Activated CD4-positive, alpha-beta memory T cell treated with anti-CD3 and anti-CD28 coated beads for 36 hours (primary cell): Measurements from ENCODE around the gene RASGRP3. TPM values are rescaled to one million over a fixed set of nuclear protein-coding genes. Genes with fewer than 3 reads are reported as not detected.

Experiments
- CTCF ChIA-PET: fragments of 350-600 bp; sonication (Branson Sonifier 250); formaldehyde crosslinking; loops from one replicate; lab custom pipeline; 2021; ENCODE audit warnings: antibody characterized with exemption, inconsistent platforms; lab: Charles Lee
- POLR2A ChIA-PET: fragments of 350-600 bp; sonication (Branson Sonifier 250); formaldehyde crosslinking; loops from one replicate; lab custom pipeline; 2021; ENCODE audit warnings: antibody characterized with exemption; lab: Charles Lee
- DNase-seq: peaks from one replicate; pipeline ENCODE4 v3.0.0-alpha.2; 2020
- H3K27ac Mint-ChIP-seq: one replicate; pipeline ENCODE4 v1.8.0; 2021; ENCODE audit warnings: mixed read lengths
- H3K27me3 Mint-ChIP-seq: one replicate; pipeline ENCODE4 v1.8.0; 2021; ENCODE audit warnings: mixed read lengths
- H3K36me3 Mint-ChIP-seq: one replicate; pipeline ENCODE4 v1.8.0; 2021; ENCODE audit warnings: mixed read lengths
- H3K4me1 Mint-ChIP-seq: one replicate; pipeline ENCODE4 v1.8.0; 2021; ENCODE audit warnings: low read depth, mixed read lengths
- H3K4me3 Mint-ChIP-seq: one replicate; pipeline ENCODE4 v1.8.0; 2021; ENCODE audit warnings: mild to moderate bottlenecking, mixed read lengths
- H3K9me3 Mint-ChIP-seq: one replicate; pipeline ENCODE4 v1.8.0; 2021; ENCODE audit warnings: mixed read lengths
- intact Hi-C: fragments of 100-400 bp; cut with micrococcal nuclease; formaldehyde crosslinking; loops from one replicate; pipeline ENCODE4 v1.15.1; 2023
- total RNA-seq, 2 experiments: library from RNA; stranded (reverse); gene quantifications; one replicate each; pipeline ENCODE4 v1.2.3, GENCODE V29; 2021

The RASGRP3 gene
- total RNA-seq, 2 experiments from 2014 or later: 1.2 to 1.9 TPM

DNA sequence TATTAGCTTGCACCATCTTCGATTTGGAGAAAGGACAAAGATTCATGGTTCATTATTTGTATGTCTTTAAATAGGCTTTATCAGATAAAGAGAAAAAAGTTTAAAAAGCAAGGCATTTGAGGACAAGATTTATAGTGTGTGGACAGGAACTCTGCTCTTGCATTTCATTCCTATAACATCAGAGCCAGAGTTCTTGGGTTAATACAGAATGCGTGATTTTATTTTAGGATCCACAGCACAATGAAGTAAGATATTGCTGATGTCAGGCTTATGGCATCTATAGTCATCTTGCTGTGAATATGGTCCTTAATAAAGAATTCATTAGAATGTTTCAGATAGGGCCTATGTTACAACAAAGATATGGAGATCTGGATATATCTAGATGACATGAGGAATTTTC lies 19.7 kb downstream of the RASGRP3 start:
- DNase-seq: no peak
- Mint-ChIP-seq H3K4me1 (peaks cover 34% of the 10 kb centered on the region), H3K9me3 (no peaks in the 10 kb centered on the region), H3K27ac (no peak overlapping the region), H3K36me3 (no peaks in the 10 kb centered on the region), H3K27me3 (no peaks in the 10 kb centered on the region), H3K4me3 (no peak overlapping the region)
- intact Hi-C loops: no loop called here
- POLR2A ChIA-PET: no interaction called here
- CTCF ChIA-PET: interaction anchor here (0.8 to 1.4 kb wide), 2 partner anchors 8 to 87 kb away, joined by 3 to 10 read pairs; no protein-coding TSS in a partner anchor

DNA sequence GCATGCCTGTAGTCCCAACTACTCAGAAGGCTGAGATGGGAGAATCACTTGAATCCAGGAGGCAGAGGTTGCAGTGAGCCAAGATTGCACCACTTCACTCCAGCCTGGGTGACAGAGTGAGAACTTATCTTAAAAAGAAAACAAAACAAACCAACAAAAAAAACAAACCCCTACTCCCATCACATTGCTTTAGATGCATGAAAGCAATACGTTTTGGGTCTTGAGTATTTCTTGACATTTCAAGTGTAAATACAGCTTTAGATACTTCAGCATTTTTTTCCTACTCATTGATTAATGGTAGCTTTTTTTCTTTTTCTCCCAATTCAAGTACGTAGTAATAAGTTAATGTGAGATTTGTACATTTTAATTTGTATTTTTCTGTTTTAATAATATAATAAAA lies 20.3 kb downstream of the RASGRP3 start:
- Mint-ChIP-seq H3K36me3 (no peaks in the 10 kb centered on the region), H3K4me1 (peaks cover 34% of the 10 kb centered on the region), H3K27ac (no peak overlapping the region), H3K9me3 (no peaks in the 10 kb centered on the region), H3K4me3 (no peak overlapping the region), H3K27me3 (no peaks in the 10 kb centered on the region)
- intact Hi-C loops: loop anchor here (1.0 kb wide), 3 partner anchors 8 to 19 kb away; no protein-coding TSS in a partner anchor
- ChIA-PET POLR2A (interaction anchor here (0.9 to 1.0 kb wide), 5 partner anchors 9 to 102 kb away, joined by 3 to 5 read pairs (median 3); partner anchors contain the start of gene FAM98A), CTCF (interaction anchor here (0.9 to 2.3 kb wide), 3 partner anchors 9 to 86 kb away, joined by 3 to 11 read pairs (median 10); partner anchors contain the start of gene RASGRP3)
- no peak for DNase-seq

DNA sequence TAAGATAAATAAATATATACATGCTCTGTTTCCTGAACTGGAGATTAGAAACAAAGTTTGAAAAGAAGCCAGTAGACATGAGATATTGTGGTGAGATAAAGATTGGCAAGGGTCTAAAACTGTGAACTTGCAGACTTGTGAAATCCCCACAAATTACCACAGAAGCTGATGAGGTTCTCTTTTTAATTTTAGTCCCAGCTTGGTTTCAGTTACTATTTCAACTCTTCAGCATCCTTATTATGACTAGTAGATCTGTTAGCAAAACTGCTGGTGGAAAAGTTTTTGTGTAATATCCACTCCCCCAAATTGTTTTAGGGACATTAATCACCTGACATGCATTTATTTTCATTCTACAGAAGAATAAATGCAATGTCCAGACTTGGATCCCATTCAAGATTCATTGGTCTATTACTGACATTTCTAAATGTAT lies 20.8 kb downstream of the RASGRP3 start:
- ChIA-PET POLR2A (interaction anchor here (0.9 to 1.0 kb wide), 5 partner anchors 9 to 102 kb away, joined by 3 to 5 read pairs (median 3); partner anchors contain the start of gene FAM98A), CTCF (interaction anchor here (0.9 to 2.3 kb wide), 3 partner anchors 9 to 86 kb away, joined by 3 to 11 read pairs (median 10); partner anchors contain the start of gene RASGRP3)
- Mint-ChIP-seq H3K27me3 (no peaks in the 10 kb centered on the region), H3K36me3 (no peaks in the 10 kb centered on the region), H3K9me3 (no peaks in the 10 kb centered on the region), H3K4me3 (no peak overlapping the region), H3K27ac (no peak overlapping the region), H3K4me1 (peaks cover 34% of the 10 kb centered on the region)
- no peak for DNase-seq
- intact Hi-C loops: loop anchor here (1.0 kb wide), 3 partner anchors 9 to 20 kb away; no protein-coding TSS in a partner anchor

DNA sequence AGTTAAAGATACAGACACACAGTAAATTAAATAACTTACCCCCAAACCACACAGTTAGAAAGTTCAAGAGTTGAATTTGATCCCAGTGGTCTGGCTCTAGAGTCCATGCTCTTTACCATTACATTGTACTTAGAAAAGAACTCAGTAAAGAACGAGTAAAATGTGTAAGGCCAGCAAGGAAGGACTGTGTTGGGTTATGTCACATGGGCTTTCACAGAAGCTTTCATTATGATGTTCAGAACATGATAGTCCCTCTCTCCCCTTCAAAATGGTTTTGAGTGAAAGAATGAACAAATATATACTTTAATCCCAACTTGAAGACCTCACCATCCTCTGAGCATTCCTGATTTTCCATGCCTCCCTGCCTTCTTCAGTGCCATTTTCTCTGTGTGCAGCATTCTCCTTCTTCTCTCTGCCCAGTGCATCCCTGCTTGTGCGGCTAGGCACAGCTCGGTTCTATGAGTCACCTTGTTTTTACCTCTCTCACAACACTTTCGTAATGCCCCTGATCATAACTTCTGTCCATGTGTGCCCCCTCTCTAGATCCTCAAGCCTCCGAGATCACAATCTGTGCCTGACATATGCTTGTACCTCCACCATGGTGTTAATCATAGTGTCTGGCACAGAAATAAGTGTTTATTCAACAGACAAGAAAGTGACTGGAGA lies 22.0 kb downstream of the RASGRP3 start:
- no peak overlapping the region for H3K27ac Mint-ChIP-seq
- peaks cover 34% of the 10 kb centered on the region for H3K4me1 Mint-ChIP-seq
- no peaks in the 10 kb centered on the region for H3K27me3 Mint-ChIP-seq
- intact Hi-C loops: no loop called here
- H3K9me3 Mint-ChIP-seq: no peaks in the 10 kb centered on the region
- POLR2A ChIA-PET: no interaction called here
- H3K36me3 Mint-ChIP-seq: no peaks in the 10 kb centered on the region
- no peak for DNase-seq
- CTCF ChIA-PET: interaction anchor here (2.3 kb wide), 1 partner anchor 22 kb away, joined by 11 read pairs; the partner anchor contains the start of gene RASGRP3
- H3K4me3 Mint-ChIP-seq: no peak overlapping the region

DNA sequence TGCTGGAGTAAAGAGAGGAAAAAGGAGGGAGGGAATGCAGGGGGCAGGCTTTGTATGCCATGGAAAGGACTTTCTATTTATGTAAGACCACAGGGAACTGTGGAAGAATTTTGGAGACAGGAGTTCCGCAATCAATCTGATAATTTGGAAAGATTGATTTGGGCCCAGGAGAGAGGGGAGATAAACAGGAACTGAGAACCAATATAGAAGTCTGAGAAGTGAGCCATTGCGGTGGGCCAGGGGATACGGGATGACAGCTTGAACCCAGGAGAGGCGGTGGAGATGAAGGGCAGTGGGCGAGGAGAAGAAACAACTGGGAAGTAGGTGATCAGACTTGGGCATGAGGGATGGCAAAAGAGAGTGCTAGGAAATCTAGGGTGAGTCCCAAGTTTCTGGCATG lies 23.7 kb downstream of the RASGRP3 start:
- Mint-ChIP-seq H3K27me3 (no peaks in the 10 kb centered on the region), H3K4me1 (peaks cover 21% of the 10 kb centered on the region), H3K36me3 (no peaks in the 10 kb centered on the region), H3K27ac (no peak overlapping the region), H3K9me3 (no peaks in the 10 kb centered on the region), H3K4me3 (no peak overlapping the region)
- no peak for DNase-seq
- CTCF ChIA-PET: no interaction called here
- intact Hi-C loops: no loop called here
- POLR2A ChIA-PET: no interaction called here

DNA sequence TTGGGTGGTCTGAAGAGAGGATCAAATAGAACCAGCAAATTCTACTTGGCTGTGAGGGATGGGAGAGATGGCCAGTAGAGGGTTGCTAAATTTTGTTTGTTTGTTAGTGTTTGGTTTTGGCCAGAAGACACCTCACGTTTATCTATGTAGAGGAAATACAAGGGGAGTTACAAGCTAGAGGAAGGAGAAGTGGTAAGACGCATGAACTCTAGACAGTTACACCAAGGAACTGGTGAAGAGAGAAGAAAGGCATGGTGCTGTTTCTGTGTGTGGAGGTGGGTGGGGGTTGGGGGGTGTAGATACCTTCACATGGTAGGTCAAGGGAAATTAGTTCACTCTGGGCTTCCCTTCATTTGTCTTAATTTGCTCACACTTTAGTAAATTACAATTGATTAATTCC lies 25.6 kb downstream of the RASGRP3 start:
- no peak overlapping the region for H3K27ac Mint-ChIP-seq
- POLR2A ChIA-PET: no interaction called here
- H3K4me1 Mint-ChIP-seq: peaks cover 13% of the 10 kb centered on the region
- intact Hi-C loops: no loop called here
- H3K9me3 Mint-ChIP-seq: no peaks in the 10 kb centered on the region
- DNase-seq: no peak
- H3K36me3 Mint-ChIP-seq: no peaks in the 10 kb centered on the region
- H3K4me3 Mint-ChIP-seq: no peak overlapping the region
- CTCF ChIA-PET: interaction anchor here (0.8 to 1.0 kb wide), 2 partner anchors 26 to 81 kb away, joined by 3 to 4 read pairs; no protein-coding TSS in a partner anchor
- H3K27me3 Mint-ChIP-seq: no peaks in the 10 kb centered on the region

DNA sequence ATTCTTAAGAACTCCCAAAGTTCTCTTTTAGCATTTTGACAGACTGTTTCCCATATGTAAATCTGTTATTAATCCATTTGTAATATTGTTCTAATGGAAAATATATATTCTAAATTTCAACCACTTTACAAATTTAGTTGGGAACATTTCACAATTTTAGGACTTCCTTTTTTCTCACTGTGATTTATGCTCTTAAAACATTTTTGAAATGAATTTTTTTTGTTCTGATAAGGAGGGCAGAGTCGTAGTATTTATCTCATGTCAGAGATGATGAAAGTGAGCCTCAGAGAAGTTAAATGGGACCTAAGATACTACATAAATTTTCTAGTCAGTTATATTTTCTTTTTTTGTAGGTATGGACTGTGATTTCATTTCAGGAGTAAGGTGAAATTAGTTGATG lies 26.6 kb downstream of the RASGRP3 start:
- intact Hi-C loops: no loop called here
- Mint-ChIP-seq H3K36me3 (no peaks in the 10 kb centered on the region), H3K27ac (no peak overlapping the region), H3K9me3 (no peaks in the 10 kb centered on the region), H3K4me3 (no peak overlapping the region), H3K4me1 (peaks cover 5% of the 10 kb centered on the region), H3K27me3 (no peaks in the 10 kb centered on the region)
- DNase-seq: no peak
- ChIA-PET POLR2A (no interaction called here), CTCF (interaction anchor here (0.7 to 1.9 kb wide), 2 partner anchors 26 to 27 kb away, joined by 3 to 5 read pairs; no protein-coding TSS in a partner anchor)

DNA sequence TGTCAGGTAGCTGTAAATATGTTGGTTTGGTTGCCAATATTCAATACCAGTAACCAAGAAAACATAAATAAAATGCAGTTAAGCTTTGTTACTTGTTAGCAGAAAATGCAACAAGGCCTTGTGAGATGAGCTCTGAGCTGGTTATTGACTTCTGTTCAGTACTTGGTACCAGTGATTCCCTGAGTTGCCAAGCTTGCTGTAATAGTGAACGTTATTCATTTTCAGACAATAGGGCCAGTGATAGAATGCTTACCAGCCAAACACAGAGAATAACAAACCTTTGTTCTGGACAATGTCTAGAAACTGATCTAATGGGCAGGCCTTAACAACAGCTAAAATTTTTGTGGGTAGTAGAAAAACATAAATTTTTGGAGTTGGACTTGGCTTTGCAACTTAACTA lies 29.5 kb downstream of the RASGRP3 start:
- H3K4me3 Mint-ChIP-seq: no peak overlapping the region
- intact Hi-C loops: no loop called here
- no peak for DNase-seq
- ChIA-PET POLR2A (no interaction called here), CTCF (no interaction called here)
- no peak overlapping the region for H3K27ac Mint-ChIP-seq
- no peaks in the 10 kb centered on the region for H3K36me3 Mint-ChIP-seq
- no peaks in the 10 kb centered on the region for H3K27me3 Mint-ChIP-seq
- no peaks in the 10 kb centered on the region for H3K9me3 Mint-ChIP-seq
- H3K4me1 Mint-ChIP-seq: no peaks in the 10 kb centered on the region

DNA sequence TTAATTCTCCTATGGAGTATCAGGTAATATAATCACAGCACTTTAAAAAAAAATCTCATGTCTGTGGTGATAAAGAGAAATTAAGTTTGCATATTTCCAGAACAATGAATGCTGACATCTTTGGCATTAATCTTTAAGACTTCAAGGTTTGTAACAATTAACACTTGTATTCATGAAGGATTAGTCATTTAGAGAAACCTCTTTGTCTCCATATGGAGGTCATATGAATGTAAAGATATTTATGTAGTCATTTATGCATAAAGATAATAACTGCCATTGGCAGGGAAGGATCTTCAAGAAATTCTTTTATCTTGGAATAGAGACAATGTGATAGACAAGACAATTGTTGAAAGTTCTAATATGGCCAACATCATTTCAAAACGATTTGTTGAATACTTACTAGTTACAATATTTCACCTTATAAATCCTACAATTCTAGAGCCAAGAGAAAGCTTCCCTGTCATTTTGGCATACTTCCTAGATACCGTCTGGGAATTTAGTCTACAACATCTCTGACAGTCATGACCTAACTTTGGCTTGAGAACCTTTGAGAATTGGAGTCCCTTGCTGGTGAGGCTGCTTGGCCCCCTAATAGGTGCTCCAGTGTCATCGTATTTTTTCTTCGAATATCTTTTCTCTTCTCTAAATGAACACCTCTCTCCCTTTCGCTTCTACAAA lies 33.6 kb downstream of the RASGRP3 start:
- Mint-ChIP-seq H3K27ac (no peak overlapping the region), H3K4me1 (no peaks in the 10 kb centered on the region), H3K36me3 (peaks cover under 1% of the 10 kb centered on the region), H3K27me3 (no peaks in the 10 kb centered on the region), H3K4me3 (no peak overlapping the region), H3K9me3 (no peaks in the 10 kb centered on the region)
- ChIA-PET POLR2A (no interaction called here), CTCF (no interaction called here)
- DNase-seq: no peak
- intact Hi-C loops: no loop called here

DNA sequence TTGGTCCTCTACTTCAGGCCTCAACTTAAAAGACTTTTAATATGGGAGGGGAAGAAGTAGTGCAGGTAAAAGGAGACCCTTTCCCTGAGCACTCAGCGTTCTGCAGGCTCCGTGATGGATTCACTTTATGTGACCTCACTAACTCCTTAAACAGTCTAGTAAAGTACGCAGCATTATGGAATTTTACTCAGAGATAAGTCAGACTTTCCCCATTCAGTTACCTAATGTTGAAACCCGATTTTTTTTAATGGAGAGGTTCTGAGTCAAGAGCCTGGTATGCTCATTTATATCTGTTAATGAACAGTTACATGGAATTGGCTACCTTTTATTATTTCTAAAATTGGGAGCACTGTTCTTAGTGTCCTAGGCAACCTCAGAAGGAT lies 34.1 kb downstream of the RASGRP3 start:
- intact Hi-C loops: no loop called here
- Mint-ChIP-seq H3K27ac (no peak overlapping the region), H3K4me3 (no peak overlapping the region), H3K4me1 (no peaks in the 10 kb centered on the region), H3K36me3 (peaks cover 5% of the 10 kb centered on the region), H3K27me3 (no peaks in the 10 kb centered on the region), H3K9me3 (no peaks in the 10 kb centered on the region)
- ChIA-PET CTCF (no interaction called here), POLR2A (no interaction called here)
- no peak for DNase-seq

DNA sequence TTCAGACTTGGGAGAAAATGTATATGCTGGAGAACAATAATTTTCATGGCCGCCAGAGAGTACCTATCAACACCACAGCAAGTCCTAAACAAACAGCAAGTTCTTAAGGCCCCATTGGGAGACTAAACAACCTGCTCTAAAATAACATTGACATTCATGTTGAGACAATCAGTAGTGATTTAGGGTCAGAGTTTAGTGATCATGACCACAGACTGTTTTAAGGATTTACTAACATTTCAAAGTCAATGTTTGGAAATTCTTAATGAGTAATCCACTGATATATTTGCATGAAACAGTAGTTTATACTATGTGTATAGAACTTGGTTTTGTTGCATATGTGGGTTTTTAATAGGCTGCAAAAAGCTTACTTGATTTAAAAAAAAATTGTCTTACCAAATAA lies 34.7 kb downstream of the RASGRP3 start:
- CTCF ChIA-PET: no interaction called here
- no peaks in the 10 kb centered on the region for H3K4me1 Mint-ChIP-seq

DNA sequence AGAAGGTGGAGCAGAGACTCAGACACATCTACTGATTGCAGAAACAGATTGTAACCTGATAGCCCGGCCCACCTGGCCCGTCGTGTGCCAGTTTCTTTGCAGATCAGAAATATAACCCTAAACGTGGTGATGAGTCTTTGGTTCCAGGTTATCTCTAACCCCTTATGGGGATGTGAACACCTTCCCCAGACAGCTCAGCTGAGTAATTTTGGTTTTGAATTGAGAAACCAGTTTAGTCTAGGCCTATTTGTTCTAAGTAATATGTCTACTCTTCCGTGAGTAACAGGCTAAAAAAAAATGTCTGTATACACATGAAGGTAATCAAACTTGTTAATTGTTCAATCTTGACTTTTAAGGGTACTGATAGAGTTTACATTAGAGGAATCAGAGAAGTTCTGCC lies 35.7 kb downstream of the RASGRP3 start:
- ChIA-PET CTCF (no interaction called here), POLR2A (no interaction called here)
- no peaks in the 10 kb centered on the region for H3K4me1 Mint-ChIP-seq
- no peak for DNase-seq
- H3K27me3 Mint-ChIP-seq: no peaks in the 10 kb centered on the region
- H3K36me3 Mint-ChIP-seq: peaks cover 6% of the 10 kb centered on the region
- H3K27ac Mint-ChIP-seq: no peak overlapping the region
- H3K4me3 Mint-ChIP-seq: no peak overlapping the region
- intact Hi-C loops: no loop called here
- H3K9me3 Mint-ChIP-seq: no peaks in the 10 kb centered on the region

More for the DNA sequence above, 34.7 kb downstream of the RASGRP3 start:
- DNase-seq: no peak
- POLR2A ChIA-PET: no interaction called here
- Mint-ChIP-seq H3K9me3 (no peaks in the 10 kb centered on the region), H3K4me3 (no peak overlapping the region), H3K27ac (no peak overlapping the region), H3K27me3 (no peaks in the 10 kb centered on the region), H3K36me3 (peaks cover 5% of the 10 kb centered on the region)
- intact Hi-C loops: no loop called here
